Measurements from ENCODE around the gene ESR1.
"Not testable (repeated sequence)": the region's sequence is repeated elsewhere in the genome, so short reads cannot be mapped to it uniquely, and the experiment has no call there.

Gene ESR1

DNA sequence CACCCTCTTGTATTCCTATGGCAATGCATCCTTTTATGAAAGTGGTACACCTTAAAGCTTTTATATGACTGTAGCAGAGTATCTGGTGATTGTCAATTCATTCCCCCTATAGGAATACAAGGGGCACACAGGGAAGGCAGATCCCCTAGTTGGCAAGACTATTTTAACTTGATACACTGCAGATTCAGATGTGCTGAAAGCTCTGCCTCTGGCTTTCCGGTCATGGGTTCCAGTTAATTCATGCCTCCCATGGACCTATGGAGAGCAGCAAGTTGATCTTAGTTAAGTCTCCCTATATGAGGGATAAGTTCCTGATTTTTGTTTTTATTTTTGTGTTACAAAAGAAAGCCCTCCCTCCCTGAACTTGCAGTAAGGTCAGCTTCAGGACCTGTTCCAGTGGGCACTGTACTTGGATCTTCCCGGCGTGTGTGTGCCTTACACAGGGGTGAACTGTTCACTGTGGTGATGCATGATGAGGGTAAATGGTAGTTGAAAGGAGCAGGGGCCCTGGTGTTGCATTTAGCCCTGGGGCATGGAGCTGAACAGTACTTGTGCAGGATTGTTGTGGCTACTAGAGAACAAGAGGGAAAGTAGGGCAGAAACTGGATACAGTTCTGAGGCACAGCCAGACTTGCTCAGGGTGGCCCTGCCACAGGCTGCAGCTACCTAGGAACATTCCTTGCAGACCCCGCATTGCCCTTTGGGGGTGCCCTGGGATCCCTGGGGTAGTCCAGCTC is 292.1 kb downstream of the ESR1 start:
- DNase-seq: no peak

DNA sequence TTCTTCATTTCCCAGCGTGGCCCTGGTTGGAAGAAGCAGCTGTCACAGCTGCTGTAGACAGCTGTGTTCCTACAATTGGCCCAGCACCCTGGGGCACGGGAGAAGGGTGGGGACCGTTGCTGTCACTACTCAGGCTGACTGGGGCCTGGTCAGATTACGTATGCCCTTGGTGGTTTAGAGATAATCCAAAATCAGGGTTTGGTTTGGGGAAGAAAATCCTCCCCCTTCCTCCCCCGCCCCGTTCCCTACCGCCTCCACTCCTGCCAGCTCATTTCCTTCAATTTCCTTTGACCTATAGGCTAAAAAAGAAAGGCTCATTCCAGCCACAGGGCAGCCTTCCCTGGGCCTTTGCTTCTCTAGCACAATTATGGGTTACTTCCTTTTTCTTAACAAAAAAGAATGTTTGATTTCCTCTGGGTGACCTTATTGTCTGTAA is 292.7 kb downstream of the ESR1 start:
- DNase-seq: no peak

DNA sequence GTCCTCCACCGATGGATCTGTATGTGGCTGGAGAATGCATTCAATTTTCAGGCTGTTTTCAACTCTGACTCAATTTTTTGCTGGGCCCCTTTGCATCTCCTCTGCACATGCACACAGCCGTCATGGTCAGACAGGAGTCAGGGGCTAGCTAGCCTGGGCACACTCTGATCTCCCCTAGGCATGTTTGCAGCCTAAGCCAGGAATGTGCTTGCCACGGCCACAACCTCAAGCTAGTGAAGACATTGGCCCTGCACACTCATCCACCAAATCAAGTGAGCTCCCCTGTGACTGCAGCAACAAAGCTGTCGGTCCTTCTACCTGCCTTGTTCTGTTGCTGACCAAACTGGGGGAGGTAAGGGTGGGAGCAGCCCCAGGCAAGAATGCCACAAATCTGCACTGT is 300.5 kb downstream of the ESR1 start:
- DNase-seq: no peak

DNA sequence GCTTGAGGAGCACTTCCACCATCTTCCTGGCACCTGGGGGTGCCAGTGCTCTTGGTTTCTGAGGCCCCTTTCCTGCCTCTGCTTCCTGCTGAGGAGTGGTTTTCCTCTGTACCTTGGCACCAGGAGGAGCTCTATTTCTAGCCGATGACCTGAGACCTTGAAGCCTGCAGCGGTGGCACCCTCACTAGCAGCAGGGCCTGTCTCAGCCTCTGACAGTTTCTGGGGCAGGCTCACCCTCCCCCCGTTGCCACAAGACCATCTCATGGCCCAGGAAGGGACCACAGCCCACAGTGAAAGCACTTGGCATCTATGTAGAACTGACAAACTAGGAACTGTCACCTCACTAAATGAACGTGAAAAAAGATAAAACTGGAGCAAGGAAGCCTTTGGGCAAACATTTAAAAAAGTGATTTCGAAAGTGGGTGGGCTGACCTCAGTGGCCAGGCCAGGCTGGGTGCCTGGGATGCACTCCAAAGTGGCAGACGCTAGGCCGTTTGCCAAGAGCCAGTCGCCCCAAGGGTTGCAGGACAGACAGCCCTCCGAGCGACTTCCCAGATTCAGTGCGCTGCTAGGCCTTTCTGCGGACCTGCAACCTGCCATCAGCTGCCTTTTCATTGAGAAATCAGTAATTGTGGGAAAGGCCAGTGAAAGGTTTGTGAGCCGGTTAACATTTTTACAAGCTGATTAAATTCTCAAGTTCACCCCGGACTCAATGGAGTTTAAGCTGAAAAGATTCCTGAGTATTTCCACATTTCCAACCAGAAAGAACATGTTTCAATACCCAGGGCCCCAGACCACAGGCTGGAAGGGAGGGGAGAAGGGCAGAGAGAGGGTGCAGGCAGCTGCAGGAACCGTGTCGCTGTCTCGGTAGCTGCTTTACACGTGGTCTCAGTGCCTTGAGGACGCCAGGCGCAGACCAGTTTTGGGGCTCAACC is 303.7 kb downstream of the ESR1 start:
- no peak for DNase-seq

DNA sequence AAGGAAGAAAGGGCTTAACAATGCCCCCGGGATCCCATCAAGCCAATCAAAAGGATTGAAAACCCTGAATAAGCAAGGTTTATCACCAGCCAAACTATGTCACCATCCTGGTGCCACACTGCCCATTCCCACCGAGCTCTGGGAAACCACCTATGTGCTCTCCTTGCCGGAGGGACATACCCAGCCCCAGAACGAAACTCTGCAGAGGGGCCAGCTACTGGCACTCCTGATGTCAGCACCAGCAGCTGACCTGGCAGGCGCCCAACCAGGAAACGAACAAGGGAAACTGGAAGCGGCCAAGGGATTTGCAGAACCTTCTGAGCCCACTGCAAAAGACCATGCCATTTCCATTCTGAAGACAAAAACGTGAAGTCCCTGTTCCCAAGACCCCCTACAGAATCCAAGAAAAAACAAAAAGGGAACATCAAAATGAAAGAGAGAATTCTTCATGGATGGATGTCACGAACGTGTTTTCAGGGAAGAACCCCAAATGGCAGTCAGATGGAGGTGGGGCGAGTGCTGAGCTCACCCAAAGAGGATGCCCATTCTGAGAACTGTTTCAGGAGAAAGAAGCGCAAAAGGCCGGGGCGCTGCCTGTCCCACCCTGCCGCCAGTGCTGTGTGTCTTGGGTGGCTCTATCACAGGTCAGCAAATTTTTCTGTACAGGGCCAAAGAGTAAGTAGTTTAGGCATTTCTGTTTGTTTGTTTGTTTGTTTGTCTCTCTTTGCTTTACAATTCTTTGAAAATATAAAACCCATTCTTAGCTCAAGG is 305.2 kb downstream of the ESR1 start:
- no peak for DNase-seq

DNA sequence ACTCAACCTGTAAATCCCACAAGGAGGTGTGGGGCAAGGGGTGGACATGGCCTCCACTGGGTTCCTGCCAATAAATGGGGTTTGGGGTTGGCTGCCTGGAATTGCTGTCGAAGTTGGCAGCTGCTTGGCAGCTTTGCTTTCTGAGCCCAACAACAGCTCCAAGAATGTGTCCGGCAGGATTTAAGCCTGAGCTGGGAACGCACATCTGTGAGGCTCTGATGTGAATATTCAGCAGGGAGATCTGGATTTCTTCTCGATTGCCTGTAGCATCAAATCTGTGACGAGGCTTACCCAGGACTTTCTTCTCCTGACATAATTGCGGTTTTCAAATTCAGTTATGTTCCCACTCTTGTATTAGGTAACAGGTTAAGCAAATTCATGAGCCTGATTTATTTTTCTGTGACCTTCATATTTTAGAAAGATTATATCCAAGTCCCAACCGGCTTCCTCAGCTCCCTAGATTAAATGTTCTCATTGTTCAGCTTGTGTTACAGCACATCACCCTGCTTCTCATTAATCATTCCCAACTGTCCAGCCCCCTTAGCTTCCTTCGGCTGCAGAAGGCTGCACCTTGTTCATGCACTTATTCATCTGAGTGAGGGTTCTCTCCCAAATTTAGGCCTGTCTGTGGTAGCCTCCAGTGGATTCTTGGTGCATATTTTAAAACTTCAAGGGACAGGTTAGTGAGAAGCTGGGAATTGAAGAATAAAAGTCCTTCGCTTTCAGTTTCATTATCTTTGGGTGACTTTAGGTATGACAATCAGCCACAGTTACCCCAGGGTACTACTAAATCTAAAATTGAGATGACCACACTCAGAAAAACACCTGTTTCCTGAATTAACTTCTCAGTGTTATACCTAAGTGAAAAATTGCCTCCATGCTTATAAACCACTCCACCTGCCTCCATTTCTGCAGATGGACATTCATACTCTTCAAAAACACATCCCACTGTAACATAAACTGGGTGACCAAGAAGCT is 310.0 kb downstream of the ESR1 start:
- DNase-seq: no peak

DNA sequence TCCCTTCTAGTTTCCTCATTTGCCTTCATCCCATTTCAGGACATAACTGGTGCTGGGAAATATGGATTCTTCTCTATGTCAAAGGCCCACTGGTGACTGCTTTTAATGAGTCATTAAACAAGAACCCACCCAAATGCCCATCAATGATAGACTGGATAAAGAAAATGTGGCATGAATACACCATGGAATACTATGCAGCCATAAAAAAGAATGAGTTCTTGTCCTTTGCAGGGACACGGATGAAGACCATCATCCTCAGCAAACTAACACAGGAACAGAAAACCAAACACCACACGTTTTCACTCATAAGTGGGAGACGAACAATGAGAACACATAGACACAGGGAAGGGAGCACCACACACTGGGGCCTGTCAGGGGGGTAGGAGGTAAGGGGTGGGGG is 310.7 kb downstream of the ESR1 start:
- DNase-seq: no peak

DNA sequence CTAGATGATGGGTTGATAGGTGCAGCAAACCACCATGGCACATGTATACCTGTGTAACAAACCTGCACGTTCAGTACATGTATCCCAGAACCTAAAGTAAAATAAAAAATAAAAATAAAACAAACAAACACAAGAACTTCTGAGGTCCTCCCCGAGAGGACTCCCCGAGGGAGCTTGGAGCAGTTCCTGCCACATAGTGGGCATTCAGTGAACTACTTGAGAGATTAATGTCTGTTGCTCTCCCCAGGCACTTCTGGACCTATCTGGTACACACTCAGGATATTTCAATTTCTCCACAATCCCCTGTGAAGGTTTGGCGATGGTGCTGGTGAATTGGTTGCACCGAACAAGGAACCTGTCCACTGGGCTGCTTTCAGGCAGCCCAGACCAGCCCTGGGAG is 311.2 kb downstream of the ESR1 start:
- no peak for DNase-seq

DNA sequence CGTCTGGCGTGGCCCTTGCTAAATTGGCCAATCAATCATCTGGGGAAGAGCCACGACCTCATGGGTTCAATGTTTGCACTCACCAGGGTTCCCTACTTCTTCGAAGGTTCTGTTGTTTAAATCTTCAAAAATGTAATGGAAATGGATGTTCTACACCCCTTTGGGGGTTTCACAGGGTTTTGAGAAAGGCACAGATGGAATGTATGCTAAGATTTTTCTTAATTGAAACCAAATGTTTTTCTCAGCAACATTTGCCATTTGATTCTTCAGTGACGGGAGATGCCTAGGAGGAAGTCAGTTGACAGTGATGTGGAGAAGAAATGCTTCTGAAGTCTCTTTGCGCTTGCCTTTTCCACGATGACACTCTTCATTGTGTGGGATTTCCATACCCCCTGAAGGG is 312.3 kb downstream of the ESR1 start:
- no peak for DNase-seq

DNA sequence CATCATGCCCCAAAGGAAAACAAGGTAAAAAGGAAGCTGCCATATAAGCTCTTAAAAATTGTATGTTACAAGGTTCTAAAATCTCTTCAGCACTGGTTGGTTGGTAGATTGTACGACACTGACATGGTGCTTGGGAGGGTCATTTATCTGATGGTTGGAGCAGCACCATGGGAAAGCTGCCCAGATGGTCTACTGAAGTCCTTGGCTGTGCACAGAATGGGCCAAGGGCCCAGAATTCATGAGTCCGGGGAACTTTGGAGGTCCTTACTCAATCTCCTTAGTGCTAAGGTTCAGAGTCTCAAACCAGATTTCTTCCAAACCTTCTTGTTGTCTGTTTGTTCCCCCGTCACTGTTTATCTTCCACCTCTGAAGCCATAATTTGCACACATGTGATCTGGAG is 314.4 kb downstream of the ESR1 start:
- no peak for DNase-seq

DNA sequence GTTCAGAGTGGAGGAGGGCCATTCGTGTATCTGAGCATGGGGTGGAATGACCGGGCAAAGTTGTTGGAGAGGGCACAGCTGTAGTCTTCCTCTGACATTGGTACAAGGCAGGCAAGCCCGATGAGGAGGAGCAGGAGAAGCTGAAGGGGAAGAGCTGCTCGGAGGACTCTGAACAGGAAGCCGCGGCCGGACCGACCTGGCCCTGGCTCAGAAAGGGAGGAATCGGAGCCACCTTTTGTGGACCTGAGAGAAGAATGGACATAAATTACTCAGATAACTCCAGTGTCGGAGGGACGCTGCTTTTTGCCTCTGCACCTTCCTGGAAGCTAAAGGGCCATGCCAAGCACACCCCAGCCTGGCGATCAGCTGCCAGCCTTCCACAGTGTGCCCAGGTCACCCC is 315.0 kb downstream of the ESR1 start:
- no peak for DNase-seq

DNA sequence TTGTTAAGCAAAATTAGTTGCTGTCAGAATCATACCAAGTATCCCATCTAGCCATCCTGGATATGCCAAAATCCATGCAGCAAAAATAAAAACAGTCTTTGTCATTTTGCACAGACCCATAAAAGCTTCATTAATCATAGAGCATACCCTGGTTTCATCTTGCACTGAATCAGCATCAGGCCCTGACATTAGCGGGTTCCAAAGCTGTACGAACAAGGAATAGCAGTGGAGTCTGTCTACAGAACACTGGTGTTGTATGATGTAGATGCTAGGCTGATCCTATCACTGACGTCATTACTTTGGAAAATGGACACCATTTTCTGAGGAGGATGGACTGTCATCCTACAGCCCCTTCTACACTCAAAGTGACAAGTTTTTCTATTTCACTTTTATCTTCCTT is 315.6 kb downstream of the ESR1 start:
- DNase-seq: no peak

DNA sequence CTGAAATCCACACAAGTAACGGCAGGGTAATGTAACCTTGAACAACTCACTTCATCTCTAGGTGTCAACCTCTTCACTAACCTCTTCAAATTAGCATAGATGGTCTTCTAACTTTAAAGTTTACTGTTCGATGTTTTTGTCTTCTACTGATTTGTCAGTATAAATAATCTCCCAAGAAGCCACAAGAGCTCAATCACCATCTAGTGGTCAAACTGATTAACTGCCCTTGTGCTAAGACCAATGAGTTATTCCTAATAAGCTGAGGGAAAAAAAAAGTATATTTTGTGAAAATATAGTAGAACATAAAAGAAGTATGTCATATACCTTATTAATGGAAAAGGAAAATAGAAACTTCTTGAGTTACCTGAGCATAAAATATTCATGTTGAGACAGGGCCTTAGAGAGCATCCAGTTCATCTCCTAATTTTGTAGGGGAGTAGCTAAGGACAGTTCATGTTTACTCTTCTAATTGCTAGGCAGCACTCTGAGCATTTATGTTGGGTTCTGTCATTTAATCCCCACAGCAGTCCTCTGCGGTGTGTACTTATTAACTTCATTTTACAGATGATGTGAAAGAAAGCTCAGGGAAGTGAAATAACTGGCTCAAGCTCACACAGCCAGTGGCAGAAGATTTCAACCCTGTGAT is 317.1 kb downstream of the ESR1 start:
- no peak for DNase-seq

DNA sequence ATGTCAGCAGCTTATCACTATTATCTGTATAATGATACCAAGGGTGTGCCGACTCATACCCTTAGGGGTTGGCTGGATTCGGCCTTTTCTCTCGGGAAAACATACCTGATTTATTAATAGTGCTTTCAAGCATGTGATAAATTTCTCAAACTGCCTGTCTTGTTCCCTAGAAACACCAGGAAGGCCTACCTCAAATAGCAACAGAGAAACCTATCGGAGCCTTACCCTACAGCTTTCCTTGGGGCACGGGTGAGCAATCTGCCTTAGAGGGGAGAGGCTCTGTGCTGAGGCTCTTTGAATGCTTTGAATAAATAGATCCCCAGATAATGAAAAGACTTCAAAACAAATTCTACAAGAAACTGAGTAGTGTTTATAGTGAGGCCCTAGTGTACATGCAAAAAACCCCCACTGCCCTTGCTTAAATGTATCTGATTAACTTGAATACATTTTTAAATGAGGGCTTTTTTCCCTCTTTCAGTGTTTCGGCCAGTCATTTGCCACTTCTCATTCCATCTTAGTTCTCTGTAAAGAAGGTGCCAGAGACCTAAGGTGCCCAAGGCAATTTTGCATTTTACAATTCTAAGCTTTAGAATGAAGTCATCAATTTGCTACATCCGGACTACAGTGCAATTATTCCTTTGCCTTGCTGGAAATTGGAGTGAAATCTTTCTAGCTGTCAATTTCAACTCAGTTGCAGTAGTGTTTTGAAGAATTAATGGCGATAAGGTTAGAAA is 320.1 kb downstream of the ESR1 start:
- DNase-seq: no peak

DNA sequence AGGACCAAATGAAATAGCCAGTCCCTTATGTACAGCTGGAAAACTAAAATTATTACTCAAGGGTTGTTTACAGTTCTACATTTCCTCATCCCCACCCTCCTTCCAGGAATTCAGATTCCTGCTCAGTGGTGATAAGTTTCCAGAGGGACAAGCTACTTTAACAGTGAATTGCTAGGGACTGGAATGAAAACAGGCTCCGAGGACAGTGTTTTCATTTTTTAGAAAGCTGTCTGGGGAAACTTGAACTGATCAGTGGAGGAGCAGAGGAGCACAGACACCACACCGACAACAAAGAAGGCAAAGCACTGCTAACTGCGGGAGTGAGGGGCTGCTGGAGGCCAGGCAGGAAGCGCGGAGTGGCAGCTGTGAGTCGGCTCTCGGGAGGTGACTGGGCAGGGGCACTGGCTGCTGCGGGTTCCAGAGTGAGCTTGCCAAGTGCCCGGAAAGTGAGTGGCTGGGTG is 322.2 kb downstream of the ESR1 start:
- DNase-seq: no peak

DNA sequence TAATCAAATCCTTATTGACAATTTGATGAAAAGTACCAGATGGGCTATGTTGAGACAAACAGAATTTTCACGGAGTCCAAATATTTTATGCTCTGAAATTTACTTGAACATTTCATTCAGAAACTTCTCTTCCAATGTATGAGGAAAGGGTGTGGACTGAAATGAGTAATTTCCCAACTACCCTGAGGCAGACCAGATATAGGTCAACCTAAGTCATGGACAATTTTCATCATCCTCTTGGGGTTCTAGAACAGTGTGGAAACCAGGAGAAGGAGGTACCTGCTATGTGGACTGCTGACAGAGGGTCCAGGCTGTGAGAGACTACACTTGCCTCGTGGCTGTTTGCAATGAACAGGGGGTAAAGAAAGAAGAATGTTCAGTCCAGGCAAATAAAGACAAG is 323.0 kb downstream of the ESR1 start:
- no peak for DNase-seq

DNA sequence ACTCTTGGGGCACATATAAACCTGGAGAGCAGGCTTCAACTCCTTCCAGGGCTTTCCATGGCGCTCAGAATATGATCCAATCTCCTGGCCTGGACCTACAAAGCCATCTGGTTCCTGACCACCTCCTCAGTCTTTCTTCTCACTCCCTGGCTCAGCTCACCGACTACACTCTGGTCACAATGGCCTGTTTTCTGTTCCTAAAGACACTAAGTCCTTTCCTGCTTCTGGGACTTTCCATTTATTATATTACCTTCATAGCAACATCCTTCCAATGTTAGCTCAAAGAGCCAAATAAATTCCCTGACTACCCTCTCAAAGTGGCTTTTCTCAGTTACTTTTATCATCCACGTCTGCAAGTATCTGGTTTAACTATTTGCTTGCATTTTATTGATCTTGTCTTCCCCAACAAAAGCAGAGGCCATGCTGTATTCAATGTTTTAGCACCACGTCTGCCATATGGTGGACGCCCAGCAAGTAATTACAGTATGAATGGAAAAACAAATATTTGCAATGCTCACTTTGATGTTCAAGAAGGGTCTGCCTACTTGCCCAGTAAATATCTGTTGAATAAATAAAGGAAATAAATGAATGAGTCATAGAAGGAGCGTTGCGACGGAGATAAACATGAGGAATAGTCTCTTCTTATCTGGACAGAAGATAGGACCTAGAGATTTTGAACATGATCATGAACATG is 328.4 kb downstream of the ESR1 start:
- DNase-seq: no peak

DNA sequence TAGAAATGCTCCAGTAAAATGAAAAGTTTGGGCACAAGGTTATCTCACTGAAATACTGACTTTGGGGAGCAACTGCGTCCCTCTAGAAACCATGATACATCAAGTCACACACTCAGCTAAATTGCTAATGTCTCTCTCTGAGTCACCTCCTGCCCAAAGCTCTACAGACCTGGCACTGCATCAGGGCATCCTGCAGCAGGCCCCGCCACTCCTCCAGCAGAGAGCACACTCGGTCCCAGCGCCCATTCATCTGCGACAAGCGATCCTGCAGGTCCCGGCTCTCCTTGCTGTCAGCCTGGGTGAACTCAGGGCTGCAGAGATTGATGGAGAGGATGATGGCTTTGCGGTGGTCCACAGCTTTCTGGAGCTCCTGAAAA is 329.0 kb downstream of the ESR1 start:
- no peak for DNase-seq

DNA sequence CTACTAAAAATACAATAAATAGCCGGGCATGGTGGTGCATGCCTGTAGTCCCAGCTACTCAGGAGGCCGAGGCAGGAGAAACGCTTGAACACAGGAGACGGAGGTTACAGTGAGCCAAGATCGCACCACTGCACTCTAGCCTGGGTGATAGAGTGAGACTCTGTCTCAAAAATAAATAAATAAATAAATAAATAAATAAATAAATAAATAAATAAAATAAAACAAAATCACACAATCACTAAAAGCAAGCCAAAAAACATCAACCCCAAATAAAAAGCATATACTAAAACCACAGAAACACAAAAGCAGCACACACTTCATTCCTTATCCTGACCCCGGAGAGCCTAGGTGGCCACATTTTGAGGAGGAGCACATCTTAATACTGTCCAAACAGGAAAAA is 330.9 kb downstream of the ESR1 start:
- DNase-seq: not testable (repeated sequence)

DNA sequence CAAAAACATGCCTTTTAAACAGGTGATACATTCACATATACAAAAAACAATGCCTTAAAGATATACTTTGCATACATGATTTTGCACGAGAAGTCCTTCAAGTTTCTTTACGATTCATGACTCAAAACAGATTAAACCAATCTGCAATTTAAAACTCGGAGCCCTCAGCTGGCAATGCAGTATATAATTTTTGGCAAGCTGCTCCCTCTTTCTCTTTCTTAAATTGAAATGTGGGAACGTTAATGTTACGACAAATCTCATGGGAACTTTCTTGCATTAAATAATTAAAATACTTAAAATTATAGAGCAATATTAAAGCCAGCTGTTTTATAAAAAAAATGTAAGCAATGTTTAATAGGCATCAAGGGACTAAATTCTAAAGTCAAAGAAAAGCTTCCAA is 334.6 kb downstream of the ESR1 start:
- DNase-seq: no peak
